ENCODE data around the gene XPO6.

GRCh38 chr16:28053461-28053860 lies 158.3 kb downstream of the XPO6 start:
- TF ChIP-seq CTCF (IDR thresholded peaks at IDR 0.05; ENCODE audit: low read depth, low read length) (no peak), POLR2A (IDR thresholded peaks at IDR 0.05; ENCODE audit: extremely low read depth, insufficient read length) (no peak)
